Mucosa of rectum (tissue), 2 donors: ENCODE data around the gene OR11H7.
"Not testable (repeated sequence)": the region's sequence is repeated elsewhere in the genome, so short reads cannot be mapped to it uniquely, and the experiment has no call there.

Experiments used
- H3K27ac ChIP-seq, 2 donors: one replicate each; pipeline ENCODE4 v1.7.0; 2013; ENCODE audit warnings: inconsistent platforms in 2 of 2, low read depth in 2 of 2, low read length in 2 of 2
- H3K27me3 ChIP-seq, 2 donors: one replicate each; pipeline ENCODE4 v1.7.0; 2013; ENCODE audit warnings: low read length in 2 of 2; ENCODE audit not compliant: control insufficient read depth in 2 of 2, insufficient read depth in 2 of 2
- H3K36me3 ChIP-seq, 2 donors: one replicate each; pipeline ENCODE4 v1.7.0; 2013; ENCODE audit warnings: low read length in 2 of 2; ENCODE audit not compliant: control insufficient read depth in 2 of 2, insufficient read depth in 2 of 2
- H3K4me1 ChIP-seq, 2 donors: one replicate each; pipeline ENCODE4 v1.7.0; 2013; ENCODE audit warnings: low read length in 2 of 2, mild to moderate bottlenecking in 1 of 2; ENCODE audit not compliant: control insufficient read depth in 2 of 2, insufficient read depth in 2 of 2
- H3K4me3 ChIP-seq, 2 donors: one replicate each; pipeline ENCODE4 v1.7.0; 2013; ENCODE audit warnings: low read length in 2 of 2
- H3K9ac ChIP-seq, 2 donors: one replicate each; pipeline ENCODE4 v1.7.0; 2013; ENCODE audit warnings: low read length in 2 of 2, low read depth in 1 of 2, mild to moderate bottlenecking in 1 of 2
- H3K9me3 ChIP-seq, 2 donors: one replicate each; pipeline ENCODE4 v1.7.0; 2013; ENCODE audit warnings: low read length in 2 of 2; ENCODE audit not compliant: control insufficient read depth in 2 of 2
- donor health status: healthy.
- donor health status: Normal muscosa, but diverticular disease.

The OR11H7 gene

GRCh38 chr14:20228681-20229080, at the start of gene OR11H7:
OR11H7 (plus strand) TSS chr14:20228981.
- H3K9me3 ChIP-seq: peaks cover 0 to 4% of the 10 kb centered on the region in 2 donors
- no peaks in the 10 kb centered on the region for H3K27me3 ChIP-seq
- H3K9ac ChIP-seq: no peak within 1 kb of the TSS
- H3K27ac ChIP-seq: no peak within 1 kb of the TSS
- H3K4me1 ChIP-seq: no peaks in the 10 kb centered on the region
- H3K36me3 ChIP-seq: no peaks in the 10 kb centered on the region
- H3K4me3 ChIP-seq: no peak within 1 kb of the TSS

DNA sequence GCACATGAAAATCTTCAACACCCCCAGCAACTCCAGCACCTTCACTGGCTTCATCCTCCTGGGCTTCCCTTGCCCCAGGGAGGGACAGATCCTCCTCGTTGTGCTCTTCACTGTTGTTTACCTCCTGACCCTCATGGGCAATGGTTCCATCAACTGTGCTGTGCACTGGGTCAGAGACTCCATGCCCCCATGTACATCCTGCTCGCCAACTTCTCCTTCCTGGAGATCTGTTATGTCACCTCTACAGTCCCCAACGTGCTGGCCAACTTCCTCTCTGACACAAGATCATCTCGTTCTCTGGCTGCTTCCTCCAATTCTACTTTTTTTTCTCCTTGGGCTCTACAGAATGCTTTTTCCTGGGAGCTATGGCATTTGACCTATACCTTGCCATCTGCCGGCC, 49.6 kb upstream of the OR11H7 start:
- Histone ChIP-seq H3K27me3 (no peaks in the 10 kb centered on the region), H3K36me3 (no peaks in the 10 kb centered on the region), H3K9me3 (no peaks in the 10 kb centered on the region), H3K9ac (no peak overlapping the region), H3K4me3 (no peak overlapping the region), H3K4me1 (no peaks in the 10 kb centered on the region), H3K27ac (no peak overlapping the region)

- H3K36me3 ChIP-seq: no peaks in the 10 kb centered on the region
- no peaks in the 10 kb centered on the region for H3K27me3 ChIP-seq
- no peak overlapping the region for H3K27ac ChIP-seq
- no peaks in the 10 kb centered on the region for H3K4me1 ChIP-seq
- no peaks in the 10 kb centered on the region for H3K9me3 ChIP-seq
- H3K9ac ChIP-seq: no peak overlapping the region
- H3K4me3 ChIP-seq: no peak overlapping the region
Measured at GRCh38 chr14:20179880-20180279, 48.9 kb upstream of the OR11H7 start.

- H3K27me3 ChIP-seq: no peaks in the 10 kb centered on the region
- H3K4me3 ChIP-seq: no peak overlapping the region
- no peaks in the 10 kb centered on the region for H3K36me3 ChIP-seq
- no peak overlapping the region for H3K9ac ChIP-seq
- no peaks in the 10 kb centered on the region for H3K9me3 ChIP-seq
- H3K27ac ChIP-seq: no peak overlapping the region
- no peaks in the 10 kb centered on the region for H3K4me1 ChIP-seq
Measured at GRCh38 chr14:20180486-20180885, 48.3 kb upstream of the OR11H7 start.

DNA sequence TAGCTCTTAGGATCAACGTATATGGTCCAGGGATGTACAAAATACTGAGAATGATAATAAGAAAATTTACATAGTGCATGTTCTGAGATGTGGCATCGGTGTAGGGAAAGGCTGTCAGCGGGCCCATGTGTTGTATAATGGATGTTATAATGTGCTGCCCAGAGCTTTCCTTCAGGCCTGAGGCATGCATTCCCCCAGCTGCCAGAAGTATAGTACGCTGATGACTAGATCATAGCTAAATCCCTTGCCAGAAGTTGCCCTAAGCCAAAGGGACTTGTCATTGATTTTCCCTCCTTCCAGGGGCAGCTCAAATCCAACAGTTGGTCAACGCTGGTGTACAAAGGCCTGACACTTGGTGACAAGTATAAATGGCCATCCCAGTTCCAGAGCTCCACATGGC, 44.6 kb upstream of the OR11H7 start:
- H3K36me3 ChIP-seq: no peaks in the 10 kb centered on the region
- no peak overlapping the region for H3K27ac ChIP-seq
- no peak overlapping the region for H3K9ac ChIP-seq
- H3K9me3 ChIP-seq: no peaks in the 10 kb centered on the region
- H3K27me3 ChIP-seq: no peaks in the 10 kb centered on the region
- no peaks in the 10 kb centered on the region for H3K4me1 ChIP-seq
- no peak overlapping the region for H3K4me3 ChIP-seq

- no peaks in the 10 kb centered on the region for H3K9me3 ChIP-seq
- H3K4me1 ChIP-seq: no peaks in the 10 kb centered on the region
- H3K36me3 ChIP-seq: no peaks in the 10 kb centered on the region
- no peak within 1 kb of the TSS for H3K27ac ChIP-seq
- H3K27me3 ChIP-seq: no peaks in the 10 kb centered on the region
- H3K9ac ChIP-seq: no peak within 1 kb of the TSS
- no peak within 1 kb of the TSS for H3K4me3 ChIP-seq
Measured at GRCh38 chr14:20190596-20190995, 38.2 kb upstream of the OR11H7 start, which contains the start of gene OR11G2. OR11G2 (plus strand) TSS chr14:20190896; CDS start chr14:20197438, 6,542 bp downstream.

GRCh38 chr14:20191396-20191795, 37.4 kb upstream of the OR11H7 start:
- no peak overlapping the region for H3K4me3 ChIP-seq
- no peaks in the 10 kb centered on the region for H3K9me3 ChIP-seq
- H3K4me1 ChIP-seq: no peaks in the 10 kb centered on the region
- no peaks in the 10 kb centered on the region for H3K27me3 ChIP-seq
- no peak overlapping the region for H3K27ac ChIP-seq
- no peaks in the 10 kb centered on the region for H3K36me3 ChIP-seq
- no peak overlapping the region for H3K9ac ChIP-seq

DNA sequence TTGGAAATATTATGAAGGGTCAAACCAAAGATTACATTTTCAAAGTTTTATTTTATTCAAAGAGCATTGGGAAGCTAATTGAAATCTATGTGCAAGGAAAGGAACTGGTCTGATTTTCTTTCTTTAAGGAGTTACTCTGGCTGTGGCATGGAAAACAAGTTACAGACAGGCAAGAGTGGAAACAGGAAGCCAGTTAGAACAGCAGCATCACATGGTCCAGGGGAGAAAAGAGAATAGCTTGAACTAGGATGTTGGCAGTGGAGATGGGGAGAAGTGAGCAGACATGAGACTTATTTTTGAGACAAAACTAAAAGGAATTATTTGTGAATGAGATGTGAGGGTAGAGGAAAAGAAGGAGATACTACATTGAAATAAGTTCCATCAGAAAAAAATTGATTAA, 34.7 kb upstream of the OR11H7 start:
- Histone ChIP-seq H3K27me3 (no peaks in the 10 kb centered on the region), H3K9me3 (no peaks in the 10 kb centered on the region), H3K4me1 (no peaks in the 10 kb centered on the region), H3K4me3 (no peak overlapping the region), H3K9ac (no peak overlapping the region), H3K27ac (no peak overlapping the region), H3K36me3 (no peaks in the 10 kb centered on the region)

GRCh38 chr14:20195170-20195569, 33.6 kb upstream of the OR11H7 start:
- not testable (repeated sequence) for H3K27ac ChIP-seq, H3K4me3 ChIP-seq, H3K9ac ChIP-seq, H3K36me3 ChIP-seq, H3K4me1 ChIP-seq, H3K27me3 ChIP-seq, H3K9me3 ChIP-seq

DNA sequence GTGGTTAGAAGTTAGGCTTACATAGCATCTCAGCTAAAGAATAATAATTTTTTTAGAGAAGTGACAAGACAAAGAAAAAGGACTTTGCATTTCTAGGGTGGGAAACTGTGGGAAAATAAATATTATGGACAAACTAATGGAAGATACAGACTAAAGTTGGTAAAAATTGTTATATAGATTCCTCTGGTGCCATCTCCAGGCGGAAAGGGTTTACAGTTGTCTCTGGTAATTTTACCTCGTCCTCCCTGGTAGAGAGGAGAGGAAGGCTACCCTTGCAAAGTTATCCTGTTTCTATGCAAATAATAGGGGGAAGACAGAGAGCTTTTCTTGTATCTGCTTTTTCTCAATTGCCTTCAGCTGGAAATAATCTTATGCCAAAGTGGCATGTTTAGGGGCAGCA, 32.9 kb upstream of the OR11H7 start:
- Histone ChIP-seq H3K27ac (no peak overlapping the region), H3K9ac (no peak overlapping the region), H3K27me3 (no peaks in the 10 kb centered on the region)

DNA sequence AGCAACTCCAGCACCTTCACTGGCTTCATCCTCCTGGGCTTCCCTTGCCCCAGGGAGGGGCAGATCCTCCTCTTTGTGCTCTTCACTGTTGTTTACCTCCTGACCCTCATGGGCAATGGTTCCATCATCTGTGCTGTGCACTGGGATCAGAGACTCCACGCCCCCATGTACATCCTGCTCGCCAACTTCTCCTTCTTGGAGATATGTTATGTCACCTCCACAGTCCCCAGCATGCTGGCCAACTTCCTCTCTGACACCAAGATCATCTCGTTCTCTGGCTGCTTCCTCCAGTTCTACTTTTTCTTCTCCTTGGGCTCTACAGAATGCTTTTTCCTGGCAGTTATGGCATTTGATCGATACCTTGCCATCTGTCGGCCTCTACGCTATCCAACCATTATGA, 31.3 kb upstream of the OR11H7 start:
- Histone ChIP-seq H3K27ac (no peak overlapping the region), H3K4me3 (no peak overlapping the region), H3K36me3 (no peaks in the 10 kb centered on the region), H3K27me3 (no peaks in the 10 kb centered on the region), H3K9me3 (no peaks in the 10 kb centered on the region), H3K9ac (no peak overlapping the region), H3K4me1 (no peaks in the 10 kb centered on the region)

More for the DNA sequence above, 32.9 kb upstream of the OR11H7 start:
- Histone ChIP-seq H3K4me1 (no peaks in the 10 kb centered on the region), H3K36me3 (no peaks in the 10 kb centered on the region), H3K4me3 (no peak overlapping the region), H3K9me3 (no peaks in the 10 kb centered on the region)
